Astrocyte (in vitro differentiated cells and primary cell): ENCODE measurements around the gene CRIM1.

ENCODE experiments used
- CTCF ChIP-seq: IDR thresholded peaks from 2 replicates; pipeline ENCODE4 v1.5.1; 2011; ENCODE audit warnings: low read depth, mild to moderate bottlenecking, inconsistent platforms, low read length, moderate library complexity; ENCODE audit not compliant: insufficient read depth
- EZH2 ChIP-seq: IDR thresholded peaks from 2 replicates; pipeline ENCODE4 v1.6.1; 2012; ENCODE audit warnings: mild to moderate bottlenecking, low read length, inconsistent platforms; ENCODE audit not compliant: insufficient read depth

DNA sequence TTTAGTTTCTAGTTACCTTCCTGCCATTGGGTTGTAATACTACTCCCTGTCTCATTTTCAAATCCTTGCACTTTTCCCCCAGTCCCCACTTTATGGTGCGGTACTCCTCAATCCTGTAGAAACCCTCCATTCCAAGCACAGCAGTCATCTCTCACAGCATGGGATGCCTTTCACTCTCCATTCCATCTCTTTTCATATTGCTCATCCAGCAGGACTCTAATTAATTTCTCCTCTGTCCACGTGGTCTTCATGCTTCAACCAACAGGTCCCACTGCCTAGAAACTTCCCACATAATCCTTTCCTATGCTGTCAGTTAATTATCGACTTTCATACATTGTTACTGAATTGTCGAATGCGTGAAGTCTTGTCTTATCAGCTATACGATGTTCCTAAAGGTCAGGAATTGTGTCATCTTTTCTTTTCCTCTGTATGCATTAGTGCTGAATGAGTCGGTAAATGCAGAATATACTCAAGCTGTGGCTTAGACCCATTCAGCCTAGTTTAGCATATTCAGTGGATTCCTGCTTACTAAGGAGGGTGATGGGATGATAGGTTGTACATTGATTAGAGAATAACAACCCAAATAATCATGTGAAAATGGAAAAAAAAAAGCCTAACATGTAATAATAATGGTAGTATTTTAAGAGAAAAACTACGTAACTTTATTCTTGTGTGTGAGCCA, 89.7 kb downstream of the CRIM1 start:
- TF ChIP-seq CTCF: no peak
- TF ChIP-seq EZH2: no peak
